Mammary epithelial cell (primary cell): ENCODE data around the gene SMYD3.

Experiments
- CTCF ChIP-seq, 2 donors: IDR thresholded peaks in 1 of 2; conservative IDR thresholded peaks in 1 of 2; 2 replicates each; pipeline ENCODE4 v1.5.1; 2011 to 2012; ENCODE audit warnings: inconsistent platforms in 2 of 2, low read length in 2 of 2, mild to moderate bottlenecking in 2 of 2, control low read depth in 1 of 2, low read depth in 1 of 2; ENCODE audit not compliant: insufficient read depth in 1 of 2; ENCODE audit errors: extremely low read depth in 1 of 2
- EZH2 ChIP-seq: IDR thresholded peaks from 2 replicates; pipeline ENCODE4 v1.6.1; 2012; ENCODE audit warnings: low read length, inconsistent platforms, borderline replicate concordance

- TF ChIP-seq CTCF (conservative IDR thresholded peaks at IDR 0.05 in 1 of 2, IDR thresholded peaks at IDR 0.05 in 1 of 2; ENCODE audit: extremely low read depth in 1 of 2, insufficient read depth in 1 of 2, low read depth in 1 of 2, low read length in 2 of 2), result no peak
- no peak for TF ChIP-seq EZH2
Observed at GRCh38 chr1:246434335-246434734, 72.7 kb downstream of the SMYD3 start.
